ENCODE results near the gene GCSH.

GRCh38 chr16:81036751-81037350, 59.3 kb downstream of the GCSH start:
- no peak for TF ChIP-seq TBP (CRISPR knock-in tag; IDR thresholded peaks at IDR 0.05)
- no peak for TF ChIP-seq ZNF670 (CRISPR knock-in tag; IDR thresholded peaks at IDR 0.05; ENCODE audit: borderline replicate concordance)
- TF ChIP-seq ZNF274 (CRISPR knock-in tag; IDR thresholded peaks at IDR 0.05) = no peak
- TF ChIP-seq, protein P1, sequence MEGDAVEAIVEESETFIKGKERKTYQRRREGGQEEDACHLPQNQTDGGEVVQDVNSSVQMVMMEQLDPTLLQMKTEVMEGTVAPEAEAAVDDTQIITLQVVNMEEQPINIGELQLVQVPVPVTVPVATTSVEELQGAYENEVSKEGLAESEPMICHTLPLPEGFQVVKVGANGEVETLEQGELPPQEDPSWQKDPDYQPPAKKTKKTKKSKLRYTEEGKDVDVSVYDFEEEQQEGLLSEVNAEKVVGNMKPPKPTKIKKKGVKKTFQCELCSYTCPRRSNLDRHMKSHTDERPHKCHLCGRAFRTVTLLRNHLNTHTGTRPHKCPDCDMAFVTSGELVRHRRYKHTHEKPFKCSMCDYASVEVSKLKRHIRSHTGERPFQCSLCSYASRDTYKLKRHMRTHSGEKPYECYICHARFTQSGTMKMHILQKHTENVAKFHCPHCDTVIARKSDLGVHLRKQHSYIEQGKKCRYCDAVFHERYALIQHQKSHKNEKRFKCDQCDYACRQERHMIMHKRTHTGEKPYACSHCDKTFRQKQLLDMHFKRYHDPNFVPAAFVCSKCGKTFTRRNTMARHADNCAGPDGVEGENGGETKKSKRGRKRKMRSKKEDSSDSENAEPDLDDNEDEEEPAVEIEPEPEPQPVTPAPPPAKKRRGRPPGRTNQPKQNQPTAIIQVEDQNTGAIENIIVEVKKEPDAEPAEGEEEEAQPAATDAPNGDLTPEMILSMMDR (CRISPR knock-in tag; IDR thresholded peaks at IDR 0.05) = no peak
- no peak for TF ChIP-seq ZNF646 (CRISPR knock-in tag; IDR thresholded peaks at IDR 0.05)
- no peak for TF ChIP-seq SMAD1 (CRISPR knock-in tag; IDR thresholded peaks at IDR 0.05; ENCODE audit: borderline replicate concordance, low read depth)
- no peak for TF ChIP-seq ZNF253 (CRISPR knock-in tag; IDR thresholded peaks at IDR 0.05; ENCODE audit: borderline replicate concordance)
- no peak for TF ChIP-seq ZNF20 (CRISPR knock-in tag; IDR thresholded peaks at IDR 0.05)
